Stimulated activated CD4-positive, alpha-beta T cell treated with anti-CD3 and anti-CD28 coated beads, Interleukin-15, amount 100 ng/mL, for 1 hour (primary cell): ENCODE measurements around the gene CYTH4.

Experiments used
- DNase-seq, 2 donors: peaks; one replicate each; pipeline ENCODE4 v3.0.0-alpha.2; 2020; ENCODE audit warnings: low read depth in 1 of 2, low spot score in 1 of 2

CYTH4 gene

DNA sequence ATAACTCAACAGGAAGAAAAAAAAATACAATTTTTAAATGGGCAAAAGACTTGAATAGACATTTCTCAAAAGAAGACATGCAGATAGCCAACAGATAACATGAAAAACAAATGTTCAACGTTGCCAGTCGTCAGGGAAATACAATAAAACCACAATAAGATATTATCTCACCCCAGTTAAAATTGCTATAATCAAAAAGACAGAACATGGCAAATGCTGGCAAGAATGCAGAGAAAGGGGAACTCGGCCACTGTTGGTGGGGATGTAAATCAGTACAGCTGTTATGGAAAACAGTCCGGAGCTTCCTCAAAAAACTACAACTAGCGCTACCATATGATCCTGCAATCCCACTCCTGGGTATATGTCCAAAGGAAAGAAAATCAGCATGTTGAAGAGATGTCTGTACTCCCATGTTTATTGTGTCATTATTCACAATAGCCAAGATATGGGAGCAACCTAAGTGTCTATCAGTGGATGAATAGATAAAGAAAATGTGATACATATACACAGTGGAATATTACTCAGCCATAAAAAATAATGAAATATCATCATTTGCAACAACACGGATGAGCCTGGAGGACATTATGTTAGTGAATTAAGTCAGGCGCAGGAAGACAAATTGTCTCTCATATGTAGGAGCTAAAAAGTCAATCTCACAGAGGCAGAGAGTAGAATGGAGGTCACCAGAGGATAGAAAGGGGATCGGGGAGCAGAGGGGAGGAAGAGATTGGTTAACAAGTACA lies 12.2 kb upstream of the CYTH4 start:
- DNase-seq, result no peak

DNA sequence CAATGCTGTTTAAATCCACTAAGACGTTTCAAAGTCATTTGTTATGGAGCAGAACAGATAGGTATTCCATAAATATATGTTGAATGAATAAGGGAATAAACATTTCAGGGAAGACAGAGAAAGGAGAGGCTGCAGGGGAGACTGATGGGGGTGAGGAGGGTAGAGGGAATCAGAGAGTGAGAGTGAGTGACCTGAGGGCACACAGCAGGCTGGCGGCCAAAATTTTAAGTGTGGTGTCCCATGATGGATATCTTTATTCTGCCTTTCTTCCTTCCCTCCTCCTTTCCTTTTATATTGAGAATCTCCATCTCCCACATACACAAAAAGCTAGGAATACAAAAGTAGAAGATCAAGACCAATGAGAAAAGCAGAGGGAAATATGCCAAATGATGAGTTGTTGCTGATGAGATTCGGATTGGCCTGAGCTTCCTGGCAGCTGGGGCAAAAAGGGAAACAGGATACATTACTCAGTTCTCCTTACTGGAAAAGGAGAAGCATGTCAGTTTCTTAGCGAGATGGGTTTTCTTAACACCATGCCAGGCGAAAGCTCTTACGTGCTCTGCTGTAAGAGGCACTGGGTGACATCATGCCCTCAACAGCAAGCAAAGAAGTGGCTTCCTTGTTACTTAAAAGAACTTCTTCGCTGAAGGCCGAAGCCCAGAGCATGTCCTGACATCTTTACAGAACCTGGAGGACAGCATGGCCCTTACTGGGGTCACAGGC lies 11.2 kb upstream of the CYTH4 start:
- DNase-seq, result no peak

DNA sequence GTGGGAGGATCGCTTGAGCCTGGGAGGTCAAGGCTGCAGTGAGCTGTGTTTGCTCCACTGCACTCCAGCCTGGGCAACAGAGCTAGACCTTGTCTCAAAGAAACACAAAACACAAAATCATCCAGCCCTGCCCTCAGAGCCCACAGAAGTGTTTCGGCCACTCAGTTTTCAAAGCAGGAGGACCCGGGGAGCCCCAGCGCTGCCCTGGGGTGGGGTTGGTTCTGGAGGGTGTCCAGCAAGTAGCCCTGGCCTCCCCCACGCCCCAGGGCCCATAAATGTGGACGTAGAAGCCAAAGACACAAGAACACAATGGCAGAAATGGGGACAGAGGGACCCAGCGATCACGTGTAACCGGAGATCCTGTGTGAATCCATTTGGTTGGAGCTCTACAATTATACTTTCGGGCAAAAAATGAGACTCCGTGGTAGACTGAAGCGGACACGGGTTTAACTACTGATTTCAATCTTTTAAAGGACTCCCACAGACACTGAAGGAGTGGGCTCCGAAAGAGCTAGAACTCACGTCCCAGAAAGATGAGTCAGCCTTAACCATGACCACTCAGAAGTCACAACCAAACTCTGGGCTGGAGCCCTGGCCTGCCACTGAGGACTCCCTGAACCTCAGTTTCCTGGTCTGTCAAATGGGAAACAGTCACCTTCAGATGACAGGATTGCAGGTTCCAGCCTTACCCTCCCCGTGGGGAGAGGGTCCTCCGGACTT lies 9.0 kb upstream of the CYTH4 start:
- no peak for DNase-seq

DNA sequence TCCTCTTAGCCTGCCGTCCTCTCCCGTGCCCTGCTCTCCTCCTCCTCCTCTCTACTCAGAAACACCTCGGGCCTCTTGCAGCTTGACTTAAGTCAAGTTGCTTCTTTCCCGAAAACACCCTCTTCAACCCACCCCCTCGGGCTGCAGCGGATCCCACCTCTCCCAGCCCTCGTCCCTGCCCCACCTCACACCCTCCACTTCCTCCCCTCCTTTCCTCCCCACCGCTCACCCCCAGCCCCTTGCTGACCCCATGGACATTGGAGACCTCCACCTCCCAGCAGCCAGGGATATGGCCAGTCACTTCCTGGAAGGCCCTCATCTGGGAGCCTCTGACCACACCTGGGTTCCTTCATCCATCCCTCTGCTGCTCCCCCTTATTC lies 8.5 kb upstream of the CYTH4 start:
- no peak for DNase-seq

DNA sequence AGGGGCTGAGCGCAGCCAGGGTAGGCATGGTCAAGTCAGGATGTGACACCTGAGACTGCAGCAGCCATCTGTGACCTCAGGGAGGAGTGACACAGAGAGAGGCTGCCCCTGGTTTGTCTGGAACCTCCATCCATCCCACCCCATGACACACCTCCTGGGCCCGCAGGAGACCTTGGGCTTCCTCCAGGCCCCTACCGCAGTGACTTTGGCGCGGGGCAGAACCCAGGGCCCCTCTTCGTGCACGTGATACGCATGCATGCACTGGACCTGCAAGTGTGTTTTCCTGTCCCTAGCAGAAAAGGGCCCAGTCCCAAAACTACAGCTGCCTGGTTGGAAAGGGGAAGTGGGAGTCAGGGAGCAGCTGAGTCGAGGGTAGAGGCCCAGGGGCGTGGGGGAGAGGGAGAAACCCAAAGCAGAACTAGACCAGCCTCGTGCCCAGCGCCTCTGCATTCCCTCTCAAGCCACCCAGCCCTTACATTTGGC lies 7.9 kb upstream of the CYTH4 start:
- DNase-seq, result no peak

DNA sequence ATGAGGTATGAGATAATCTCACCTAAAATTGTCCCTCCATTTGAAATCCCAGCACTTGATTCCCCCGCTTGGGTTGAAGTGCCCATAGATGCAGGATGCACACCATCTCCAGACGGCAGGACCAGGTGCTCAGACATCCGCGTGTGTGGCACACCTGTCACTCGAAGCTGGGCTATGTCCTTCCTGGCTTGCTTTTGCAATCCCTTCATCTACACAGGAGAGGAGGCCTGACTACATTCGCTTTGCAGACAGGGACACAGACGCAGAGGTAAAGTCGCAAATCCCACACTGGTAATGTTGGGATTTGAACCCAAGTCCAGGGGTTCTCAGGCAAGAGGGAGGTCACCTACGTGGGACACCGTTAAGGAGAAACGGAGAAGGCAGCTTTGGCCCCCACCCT lies 7.2 kb upstream of the CYTH4 start:
- no peak for DNase-seq

DNA sequence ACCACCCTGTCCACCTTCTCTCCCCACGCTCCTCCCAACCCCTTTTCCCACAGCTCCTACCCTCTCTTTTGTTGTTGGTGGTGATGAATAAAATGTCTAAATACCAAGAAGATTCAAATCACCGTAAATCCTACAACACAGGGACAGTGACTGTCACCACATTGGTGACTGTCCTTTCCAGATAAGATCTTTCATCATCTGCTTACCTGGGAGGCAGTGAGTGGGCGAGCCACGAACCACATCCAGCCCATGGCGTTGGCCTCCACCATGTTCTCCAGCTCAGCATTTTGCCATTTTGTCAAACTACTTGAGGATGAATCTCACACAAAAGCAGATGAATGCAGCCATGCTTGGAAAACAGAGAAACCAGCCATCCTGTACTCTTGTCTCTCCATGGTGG lies 6.7 kb upstream of the CYTH4 start:
- no peak for DNase-seq

DNA sequence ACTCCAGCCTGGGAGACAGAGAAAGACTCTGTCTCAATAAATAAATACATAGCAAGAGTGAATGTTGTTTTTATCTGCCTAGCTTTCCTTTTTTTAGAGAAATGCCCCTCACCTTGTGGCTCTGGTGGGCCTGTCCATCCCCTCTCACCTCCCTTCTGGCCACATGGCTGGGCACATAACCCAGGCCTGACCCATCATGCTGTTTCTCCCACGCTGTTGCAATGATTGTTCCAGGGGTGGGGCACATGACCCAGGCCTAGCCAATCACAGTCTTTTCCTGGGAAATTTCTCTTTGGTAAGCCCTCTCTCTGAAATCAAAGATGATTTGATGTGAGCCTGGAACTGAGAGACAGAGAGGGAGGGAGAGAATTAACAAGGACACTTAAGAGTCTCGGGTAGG lies 5.5 kb upstream of the CYTH4 start:
- DNase-seq, result no peak

DNA sequence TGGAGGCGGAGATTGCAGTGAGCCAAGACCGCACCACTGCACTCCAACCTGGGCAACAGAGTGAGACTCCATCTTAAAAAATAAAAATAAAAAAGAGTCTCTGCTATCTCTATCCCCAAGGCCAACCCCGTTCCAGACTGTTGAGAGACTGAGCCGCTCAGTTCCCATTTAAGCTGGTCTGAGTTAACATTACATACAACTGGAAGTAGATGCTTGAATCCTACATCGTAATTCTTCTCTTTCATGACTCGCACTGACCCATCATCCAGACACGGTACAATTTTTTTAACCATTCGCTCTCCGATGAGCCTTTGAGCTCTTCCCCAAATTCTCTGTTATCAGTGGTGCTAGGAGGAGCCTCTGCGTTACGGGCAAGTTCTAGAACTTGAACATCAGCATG lies 4.9 kb upstream of the CYTH4 start:
- no peak for DNase-seq

DNA sequence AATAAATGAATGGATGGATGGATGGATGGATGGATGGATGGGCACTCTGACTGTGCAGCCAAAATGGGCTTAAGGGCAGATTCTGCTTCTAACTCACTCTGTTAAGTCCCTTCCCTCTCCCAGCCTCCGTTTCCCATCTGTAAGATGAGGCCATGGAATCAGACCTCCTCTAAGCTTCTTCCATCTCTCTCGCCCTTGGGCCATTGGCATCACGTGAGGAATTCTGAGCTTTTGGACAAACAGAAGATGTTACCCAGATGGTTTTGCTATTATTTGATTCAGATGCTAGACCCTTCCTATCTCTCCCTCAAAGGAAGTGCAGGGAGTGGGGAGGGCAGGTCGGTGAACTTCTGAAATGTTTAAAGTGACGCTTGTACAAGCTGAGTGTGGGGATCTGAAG lies 4.0 kb upstream of the CYTH4 start:
- DNase-seq, result no peak

DNA sequence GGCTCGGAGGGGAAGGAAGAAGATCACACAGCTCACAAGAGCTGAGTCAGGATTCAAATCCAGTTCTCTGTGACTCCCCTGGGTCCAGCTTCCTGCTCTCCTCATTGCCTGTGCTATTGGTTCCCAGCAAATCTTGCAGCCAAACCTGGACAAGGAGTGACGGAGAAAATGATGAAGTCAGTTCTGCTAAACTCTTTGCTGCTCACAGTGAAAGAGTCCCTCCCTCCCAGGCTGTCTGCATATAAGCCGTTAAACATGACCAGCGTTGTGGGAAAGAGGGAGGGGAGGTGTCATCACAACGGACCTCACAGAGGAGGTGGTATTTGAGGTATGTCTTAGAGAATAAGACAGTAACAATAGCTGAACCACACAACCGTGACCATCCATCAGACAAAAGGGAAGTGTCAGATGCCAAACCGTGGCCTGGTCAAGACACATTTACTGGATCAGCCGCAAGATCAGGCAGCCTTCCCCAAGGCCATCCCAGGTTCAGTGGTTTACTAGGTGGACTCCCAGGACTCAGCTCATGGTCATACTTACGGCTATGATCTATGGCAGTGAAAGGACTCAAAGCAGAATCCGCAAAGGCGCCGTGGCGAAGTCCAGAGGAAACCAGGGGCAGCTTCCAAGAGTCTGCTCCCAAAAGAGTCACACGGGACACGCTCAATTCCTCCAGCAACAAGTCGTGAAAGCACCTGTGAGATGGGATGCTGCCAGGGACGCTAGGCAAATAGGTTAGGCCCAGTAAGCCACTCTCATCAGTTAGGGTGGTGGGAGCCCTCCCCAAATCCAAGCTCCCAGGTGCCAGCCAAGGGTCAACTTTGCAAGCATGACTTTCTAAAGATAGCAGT lies 2.8 kb upstream of the CYTH4 start:
- DNase-seq, result no peak

DNA sequence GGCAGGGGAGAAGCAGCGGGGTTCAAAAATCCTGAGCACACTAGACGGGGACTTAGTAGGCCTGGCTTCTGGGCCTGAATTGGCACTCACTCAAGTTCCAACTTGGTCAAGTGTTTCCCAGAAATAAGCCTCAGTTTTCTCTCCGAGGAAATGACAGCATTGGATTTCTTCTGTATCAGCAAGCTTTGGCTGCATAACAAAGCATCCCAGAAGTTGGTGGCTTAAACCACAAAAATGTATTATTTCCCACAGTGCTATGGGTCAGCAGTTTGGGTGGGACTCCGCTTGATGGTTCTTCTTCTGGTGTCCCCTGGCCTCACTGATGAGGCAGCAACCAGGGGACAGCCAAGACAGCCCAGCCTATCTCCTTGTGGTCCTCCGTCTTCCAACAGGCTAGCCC lies 1.6 kb upstream of the CYTH4 start:
- DNase-seq, result no peak

DNA sequence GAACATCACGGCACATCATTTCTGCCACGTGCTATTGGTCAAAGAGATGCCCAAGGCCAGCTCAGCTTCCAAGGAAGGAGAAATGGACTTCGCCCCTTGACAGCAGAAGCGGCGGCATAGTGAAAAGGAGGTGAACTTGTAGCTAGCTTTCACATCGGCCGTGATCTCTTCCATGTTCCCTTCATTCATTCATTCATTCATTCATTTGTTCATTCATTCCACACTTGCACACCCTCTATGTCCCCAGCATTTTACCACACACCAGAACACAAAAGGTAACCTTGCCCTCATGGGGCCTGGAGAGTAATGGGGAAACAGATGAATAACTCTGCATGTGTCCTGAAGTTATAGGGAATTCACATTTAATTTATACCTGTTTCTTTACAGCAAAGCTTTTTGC lies 1.1 kb upstream of the CYTH4 start:
- DNase-seq, result no peak

DNA sequence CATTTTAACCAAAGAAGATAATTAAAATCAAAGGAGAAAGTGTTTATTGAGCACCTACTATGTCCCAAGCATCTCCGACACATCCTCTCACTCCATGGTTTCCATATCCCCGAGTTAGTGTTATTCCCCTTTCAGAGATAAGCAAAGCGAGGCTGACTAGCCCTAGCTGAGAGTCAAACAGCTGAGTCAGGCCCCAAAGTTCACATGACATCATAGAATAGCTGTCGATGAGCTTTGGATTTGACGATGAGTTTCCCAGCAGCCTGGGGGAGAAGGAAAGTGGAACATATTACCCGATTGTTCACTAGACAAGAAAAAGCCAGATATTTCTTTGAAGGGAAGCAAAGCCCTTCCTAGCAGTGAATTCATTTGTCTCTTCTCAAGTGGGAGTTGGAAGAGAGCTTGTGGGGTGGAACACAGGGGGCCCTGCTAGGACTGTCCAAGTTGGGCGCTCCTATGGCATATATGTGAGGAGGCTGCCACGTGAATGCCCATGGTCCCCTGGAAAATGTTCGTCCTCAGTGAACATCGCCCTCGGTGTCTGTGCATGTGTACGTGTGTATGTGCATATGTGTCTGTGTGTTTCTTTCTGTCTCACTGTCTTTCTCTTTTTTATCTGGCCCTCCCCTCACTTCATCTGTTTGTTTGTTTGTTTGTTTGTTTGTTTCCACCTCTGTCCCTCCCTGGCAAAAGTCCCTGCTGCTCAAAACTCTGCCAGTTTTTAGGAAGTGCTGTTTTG lies 493 bp upstream of the CYTH4 start:
- DNase-seq, result no peak

DNA sequence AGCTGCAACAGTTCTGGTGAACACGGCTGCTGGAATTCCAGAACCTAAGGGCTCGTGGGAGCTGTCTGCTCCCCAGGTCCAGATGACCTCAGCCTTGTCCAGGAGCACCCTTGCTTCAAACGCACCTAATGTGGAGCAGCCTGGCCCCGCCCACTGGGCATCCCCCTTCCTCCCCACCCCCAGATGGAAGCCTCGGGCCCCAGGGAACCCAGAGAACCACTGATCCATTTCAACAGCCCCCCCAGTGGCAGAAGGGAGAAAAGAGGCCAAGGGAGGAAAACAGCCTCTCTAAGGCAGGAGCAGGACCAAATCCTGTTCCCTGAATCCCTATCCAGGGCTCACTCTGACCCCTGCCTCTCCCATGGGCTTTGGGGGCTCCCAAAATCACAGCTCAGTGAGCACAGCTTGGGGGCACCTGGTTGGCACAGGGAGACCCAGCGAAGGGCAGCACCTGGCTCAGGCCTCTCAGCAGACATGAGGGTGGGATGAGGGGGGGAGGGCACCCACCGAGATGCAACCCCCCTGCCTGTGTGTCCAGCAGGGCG lies 1.2 kb downstream of the CYTH4 start:
- no peak for DNase-seq

DNA sequence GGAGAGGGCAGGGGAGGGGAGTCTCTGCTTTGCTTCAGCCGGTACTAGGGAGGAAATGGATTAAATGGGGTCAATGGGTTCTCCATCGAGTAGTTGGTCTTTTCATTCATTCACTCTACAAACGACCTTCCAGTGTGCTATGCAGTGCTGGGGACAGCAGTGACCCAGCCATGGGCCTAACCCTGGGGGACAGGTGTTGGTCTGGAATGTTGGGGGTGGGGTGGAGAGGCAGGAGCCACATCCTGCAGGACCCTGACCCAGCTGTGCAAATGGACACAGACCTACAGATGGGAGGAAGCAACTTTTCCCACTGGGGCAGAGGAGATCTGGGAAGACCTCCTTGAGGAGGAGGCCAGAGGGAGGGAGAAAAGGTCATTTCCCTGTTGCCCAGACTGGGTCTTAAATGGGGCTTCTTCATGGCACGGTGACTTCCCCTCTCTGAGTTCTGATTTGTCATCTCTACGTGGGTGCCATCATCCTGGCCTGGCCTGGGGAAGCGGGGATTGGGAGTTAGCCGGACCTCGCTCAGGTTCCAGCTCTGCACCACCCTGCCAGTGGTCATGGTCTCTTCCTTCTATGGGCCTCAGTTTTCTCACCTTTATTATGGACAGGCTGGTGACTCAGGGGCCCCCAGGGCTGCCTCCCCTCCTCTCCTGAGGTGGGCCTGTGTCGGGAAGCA lies 2.0 kb downstream of the CYTH4 start:
- no peak for DNase-seq

DNA sequence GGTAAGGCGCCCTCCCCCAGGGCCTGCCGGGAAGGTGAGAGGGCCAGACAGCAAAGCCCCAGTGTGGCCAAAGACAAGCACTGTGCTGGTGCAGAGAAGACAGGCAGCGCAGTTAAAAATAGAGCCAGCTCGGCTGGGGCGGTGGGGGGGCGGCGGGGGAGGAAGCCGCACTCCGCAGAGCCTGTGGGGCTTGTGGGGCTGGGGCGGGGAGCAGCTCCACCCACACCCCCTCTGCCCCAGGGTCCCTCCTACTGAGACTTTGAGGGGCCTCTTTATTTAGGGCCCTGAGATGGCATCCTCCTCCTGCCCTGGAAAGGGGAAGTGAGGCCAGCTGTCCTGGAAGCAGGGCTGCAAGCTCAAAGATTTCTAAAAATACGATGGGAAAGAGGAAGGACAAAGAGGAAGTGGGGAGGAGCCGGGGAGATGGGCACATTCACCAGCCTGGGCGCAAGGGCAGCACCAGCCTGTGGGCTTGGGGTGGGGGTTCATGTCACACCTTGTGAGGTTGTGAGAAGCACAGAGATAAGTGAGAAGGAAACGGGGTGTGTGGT lies 2.6 kb downstream of the CYTH4 start:
- DNase-seq, result no peak

DNA sequence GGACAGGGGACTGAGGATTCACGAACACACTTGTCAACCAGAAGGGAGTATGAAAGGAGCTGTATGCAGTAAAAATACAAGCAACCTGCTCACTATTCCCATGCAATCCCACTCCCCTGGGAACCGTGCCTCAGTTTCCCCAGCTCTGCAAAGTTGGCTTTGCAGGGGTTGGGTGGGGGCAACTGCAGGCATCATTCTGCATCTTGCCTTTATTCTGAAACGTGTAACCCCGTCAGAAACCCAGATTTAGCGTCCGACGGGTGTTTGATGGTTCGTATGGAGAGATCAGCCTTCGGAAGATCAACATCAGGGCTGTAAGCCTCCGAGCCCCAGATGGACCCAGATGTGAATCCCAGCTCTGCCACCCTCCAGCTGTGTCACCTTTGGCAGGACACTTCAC lies 3.6 kb downstream of the CYTH4 start:
- no peak for DNase-seq

DNA sequence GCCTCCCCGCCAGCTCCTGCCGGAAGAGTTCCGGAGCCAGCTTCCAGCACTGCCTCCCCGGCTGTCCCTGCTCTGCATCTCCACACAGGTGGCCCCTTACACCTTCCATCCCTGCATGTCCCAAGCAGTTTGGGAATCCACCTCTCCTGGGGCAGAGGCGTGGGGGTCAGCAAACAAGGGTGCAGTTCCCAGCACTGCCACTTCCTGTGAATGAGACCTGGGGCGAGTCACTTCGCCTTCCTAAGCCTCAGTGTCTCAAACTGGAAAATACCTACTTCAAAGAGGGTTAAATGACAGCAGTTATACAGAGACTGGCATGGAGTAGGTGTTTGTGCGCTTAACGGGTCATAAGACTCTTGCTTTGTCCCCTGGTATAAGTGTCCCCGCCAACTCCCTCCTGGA lies 5.2 kb downstream of the CYTH4 start:
- no peak for DNase-seq
